HG03196 (cell line): ENCODE results near the gene ADGRG7.
"Not testable (repeated sequence)": the region's sequence is repeated elsewhere in the genome, so short reads cannot be mapped to it uniquely, and the experiment has no call there.

ENCODE experiments used
- ATAC-seq: cut with Tn5 transposase; IDR thresholded peaks from one replicate; pipeline ENCODE4 v1.9.1; 2021; ENCODE audit not compliant: unreplicated experiment

The ADGRG7 gene, protein sequence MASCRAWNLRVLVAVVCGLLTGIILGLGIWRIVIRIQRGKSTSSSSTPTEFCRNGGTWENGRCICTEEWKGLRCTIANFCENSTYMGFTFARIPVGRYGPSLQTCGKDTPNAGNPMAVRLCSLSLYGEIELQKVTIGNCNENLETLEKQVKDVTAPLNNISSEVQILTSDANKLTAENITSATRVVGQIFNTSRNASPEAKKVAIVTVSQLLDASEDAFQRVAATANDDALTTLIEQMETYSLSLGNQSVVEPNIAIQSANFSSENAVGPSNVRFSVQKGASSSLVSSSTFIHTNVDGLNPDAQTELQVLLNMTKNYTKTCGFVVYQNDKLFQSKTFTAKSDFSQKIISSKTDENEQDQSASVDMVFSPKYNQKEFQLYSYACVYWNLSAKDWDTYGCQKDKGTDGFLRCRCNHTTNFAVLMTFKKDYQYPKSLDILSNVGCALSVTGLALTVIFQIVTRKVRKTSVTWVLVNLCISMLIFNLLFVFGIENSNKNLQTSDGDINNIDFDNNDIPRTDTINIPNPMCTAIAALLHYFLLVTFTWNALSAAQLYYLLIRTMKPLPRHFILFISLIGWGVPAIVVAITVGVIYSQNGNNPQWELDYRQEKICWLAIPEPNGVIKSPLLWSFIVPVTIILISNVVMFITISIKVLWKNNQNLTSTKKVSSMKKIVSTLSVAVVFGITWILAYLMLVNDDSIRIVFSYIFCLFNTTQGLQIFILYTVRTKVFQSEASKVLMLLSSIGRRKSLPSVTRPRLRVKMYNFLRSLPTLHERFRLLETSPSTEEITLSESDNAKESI

DNA sequence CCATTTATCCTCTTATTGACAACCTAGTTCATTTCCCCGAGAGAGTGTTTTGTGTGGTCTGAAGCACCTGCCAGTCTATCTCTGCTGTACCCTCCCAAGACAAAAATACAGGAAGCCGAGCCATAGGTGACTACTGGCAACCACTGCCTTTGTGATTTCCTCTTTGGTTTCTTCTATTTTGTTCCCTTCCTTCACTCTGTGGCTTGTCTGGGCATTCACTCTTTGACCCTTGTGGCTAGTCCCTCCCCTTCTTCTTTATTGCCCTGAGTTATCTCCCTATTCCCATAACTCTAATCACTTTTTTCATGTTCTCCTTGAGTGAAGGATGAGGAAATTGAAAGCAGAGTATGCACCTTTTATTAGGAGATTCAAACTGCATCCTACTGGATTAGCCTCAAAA lies at the start of gene ADGRG7:
ADGRG7 (plus strand) TSS at position 297 of the 400 bp plus-strand sequence. CDS start 256 bp downstream, outside the sequence.
- ATAC-seq: no peak

DNA sequence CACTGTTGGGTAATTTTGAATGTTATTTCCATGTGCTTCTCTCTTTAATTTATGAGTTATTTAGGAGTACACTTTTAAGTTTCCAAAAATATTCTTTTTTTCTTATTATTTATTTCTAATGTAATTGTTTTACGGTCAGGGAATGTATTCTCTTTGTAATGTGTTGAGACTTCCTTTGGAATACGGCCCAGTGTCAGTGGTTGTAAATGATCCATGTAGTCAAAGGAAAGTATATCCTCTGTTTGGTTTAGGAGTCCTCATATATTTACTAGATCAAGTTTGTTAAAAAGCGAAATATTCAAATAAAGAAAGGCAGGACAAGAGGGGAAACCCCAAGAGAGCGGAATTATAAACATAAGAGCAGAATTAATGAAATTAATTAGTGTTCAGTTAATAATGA lies 49.0 kb upstream of the ADGRG7 start:
- no peak for ATAC-seq

DNA sequence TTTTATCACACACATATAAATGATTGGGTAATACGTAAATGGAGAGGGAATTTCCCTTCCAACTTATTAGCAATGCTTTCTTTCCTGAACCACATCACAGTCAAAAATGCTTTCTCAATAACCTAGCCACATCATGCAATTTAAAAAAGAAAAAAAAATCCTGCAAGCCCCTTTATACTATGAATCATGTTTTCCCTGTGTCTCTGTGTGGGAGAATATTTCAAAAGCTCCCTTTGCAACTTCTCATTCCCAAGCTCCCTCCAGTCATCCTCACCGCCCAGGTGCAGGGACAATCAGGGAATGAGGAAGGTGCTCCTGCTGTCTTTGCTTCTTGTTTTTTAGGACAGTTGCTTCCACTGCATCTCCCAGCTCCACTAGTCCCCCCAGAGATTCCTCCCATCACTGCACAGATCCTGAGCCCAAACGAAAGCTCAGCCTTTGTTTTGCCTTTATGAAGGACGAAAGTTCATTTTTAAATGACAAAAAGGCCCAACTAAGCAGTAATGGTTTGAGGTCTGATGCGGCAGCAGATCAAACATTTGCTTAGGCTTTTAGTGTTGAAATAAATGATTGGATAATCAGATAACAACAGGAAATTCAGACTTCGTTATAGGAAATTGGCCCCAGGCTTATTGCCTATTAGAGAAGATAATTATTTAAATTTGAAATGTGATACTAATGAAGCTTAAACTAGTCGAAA lies 47.8 kb upstream of the ADGRG7 start:
- no peak for ATAC-seq

DNA sequence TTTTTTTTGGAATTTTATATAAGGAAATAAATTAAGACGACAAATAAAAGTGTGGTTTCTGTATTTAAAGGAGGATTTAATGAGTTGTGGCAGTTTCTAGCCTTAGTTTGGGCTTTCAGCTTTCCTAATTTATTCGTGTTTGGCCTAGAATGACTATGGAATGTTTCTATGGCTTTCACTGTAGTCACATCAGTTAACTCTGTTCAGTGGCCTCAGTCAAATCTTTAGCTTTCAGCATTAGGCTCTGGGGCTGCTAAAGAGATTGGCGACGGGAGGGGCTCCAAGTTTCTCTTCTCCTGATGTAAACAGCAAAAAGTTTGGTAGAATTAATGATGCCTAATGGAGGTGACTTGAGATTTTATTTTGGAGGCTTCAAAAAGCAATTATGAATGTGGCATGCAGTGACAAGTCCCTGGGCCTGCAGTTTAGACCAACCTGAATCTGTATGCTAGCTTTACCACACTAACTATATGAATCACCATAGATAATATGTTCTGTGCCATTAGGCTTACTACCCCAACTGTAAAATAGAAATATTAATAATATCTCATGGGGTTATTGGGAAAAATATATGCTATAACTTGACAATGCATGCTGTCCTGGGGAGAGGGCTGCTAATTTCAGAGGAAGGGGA lies 47.1 kb upstream of the ADGRG7 start:
- ATAC-seq: no peak

DNA sequence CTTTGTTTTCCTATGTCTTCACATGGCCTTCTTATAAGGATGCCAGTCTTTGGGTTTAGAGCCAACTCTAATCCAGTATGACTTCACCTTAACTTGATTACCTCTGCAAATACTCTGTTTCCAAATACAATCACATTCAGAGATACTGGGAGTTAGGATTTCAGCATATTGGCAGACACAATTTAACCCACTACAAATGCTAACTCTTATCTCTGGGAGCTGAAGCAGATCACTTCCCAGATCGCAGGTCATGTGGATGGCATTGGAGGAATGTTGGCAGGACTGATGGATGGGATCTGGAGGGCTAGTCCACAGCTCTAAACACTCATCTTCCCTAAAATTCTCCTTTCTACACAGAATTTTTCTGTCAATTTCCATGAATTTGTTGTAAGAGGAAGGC lies 46.2 kb upstream of the ADGRG7 start:
- ATAC-seq: no peak

DNA sequence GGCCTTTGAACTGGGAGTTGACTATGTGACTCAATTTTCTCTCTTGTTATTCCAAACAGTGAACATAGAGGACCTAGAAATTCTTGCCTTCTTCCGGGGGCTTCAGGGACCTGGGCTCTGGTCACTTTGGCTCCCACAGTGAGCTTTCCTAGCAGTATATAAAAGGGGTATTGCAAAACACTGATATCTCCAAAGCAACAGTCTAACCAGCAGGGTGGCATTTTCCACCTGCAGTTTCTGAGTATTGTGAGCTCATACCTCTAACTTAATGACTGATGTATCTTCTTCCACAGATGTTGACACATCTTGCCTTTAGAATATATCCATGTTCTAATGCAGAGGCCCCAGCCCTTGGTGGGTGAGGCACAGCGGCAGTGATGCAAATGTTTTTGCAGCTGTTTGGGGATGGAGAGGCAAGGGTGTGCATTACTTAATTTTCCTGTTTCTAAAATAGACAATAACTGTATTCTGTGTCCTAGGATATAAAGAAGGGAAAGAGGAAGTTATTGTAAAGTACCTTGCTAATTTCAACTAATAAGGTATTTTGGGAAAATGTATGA lies 45.7 kb upstream of the ADGRG7 start:
- no peak for ATAC-seq

DNA sequence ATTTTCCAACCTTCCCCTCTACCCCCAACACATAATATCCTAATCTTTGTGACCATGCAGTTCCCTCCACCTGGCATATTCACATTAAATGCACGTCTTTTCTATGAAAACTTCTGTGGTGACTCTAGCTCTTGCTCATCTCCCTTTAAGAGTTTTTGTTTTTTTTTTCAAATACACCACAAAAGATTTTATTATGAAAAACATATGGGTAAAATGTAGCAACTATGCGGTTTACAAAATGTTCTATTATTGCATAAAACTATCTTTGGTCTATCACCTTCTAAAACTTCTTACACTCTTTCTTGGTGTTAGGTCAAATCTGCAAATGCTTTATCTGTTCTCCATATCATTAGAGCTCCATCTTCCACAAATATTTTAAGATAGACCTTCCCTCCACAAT lies 38.6 kb upstream of the ADGRG7 start:
- no peak for ATAC-seq

DNA sequence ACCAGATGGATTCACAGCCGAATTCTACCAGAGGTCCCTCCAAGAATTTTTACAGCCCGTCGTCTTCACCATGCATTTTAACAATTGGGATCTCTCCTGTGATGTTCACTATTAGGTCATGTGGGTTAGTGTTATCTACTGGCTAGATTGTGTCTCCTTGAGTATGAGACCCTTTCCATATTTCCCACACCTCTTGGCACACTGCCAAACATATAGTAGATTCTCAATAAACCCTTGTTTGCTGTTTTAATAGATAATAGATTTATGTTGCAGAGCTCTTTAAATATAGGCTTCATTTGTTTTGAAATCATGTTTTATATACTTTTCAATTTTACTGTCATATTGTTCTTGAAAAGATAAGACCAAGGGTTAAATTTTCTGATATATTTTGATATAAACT lies 34.9 kb upstream of the ADGRG7 start:
- no peak for ATAC-seq

DNA sequence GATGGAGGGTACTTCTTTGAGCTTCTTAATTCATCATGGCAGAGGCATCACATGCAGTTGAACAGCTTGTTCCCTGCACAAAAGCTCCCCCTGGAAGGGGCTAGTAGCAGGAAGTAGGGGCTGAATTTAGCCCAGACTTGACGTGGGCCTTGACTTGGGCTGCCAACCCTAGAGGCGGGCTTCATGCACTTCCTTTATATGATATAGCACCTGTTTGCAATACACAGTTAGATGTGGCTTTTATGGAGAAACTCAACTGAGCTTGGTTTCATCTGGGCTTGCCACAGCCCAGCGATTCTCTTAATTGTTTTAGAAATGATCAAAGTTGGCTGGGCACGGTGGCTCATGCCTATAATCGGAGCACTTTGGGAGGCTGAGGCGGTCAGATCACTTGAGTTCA lies 33.7 kb upstream of the ADGRG7 start:
- no peak for ATAC-seq

DNA sequence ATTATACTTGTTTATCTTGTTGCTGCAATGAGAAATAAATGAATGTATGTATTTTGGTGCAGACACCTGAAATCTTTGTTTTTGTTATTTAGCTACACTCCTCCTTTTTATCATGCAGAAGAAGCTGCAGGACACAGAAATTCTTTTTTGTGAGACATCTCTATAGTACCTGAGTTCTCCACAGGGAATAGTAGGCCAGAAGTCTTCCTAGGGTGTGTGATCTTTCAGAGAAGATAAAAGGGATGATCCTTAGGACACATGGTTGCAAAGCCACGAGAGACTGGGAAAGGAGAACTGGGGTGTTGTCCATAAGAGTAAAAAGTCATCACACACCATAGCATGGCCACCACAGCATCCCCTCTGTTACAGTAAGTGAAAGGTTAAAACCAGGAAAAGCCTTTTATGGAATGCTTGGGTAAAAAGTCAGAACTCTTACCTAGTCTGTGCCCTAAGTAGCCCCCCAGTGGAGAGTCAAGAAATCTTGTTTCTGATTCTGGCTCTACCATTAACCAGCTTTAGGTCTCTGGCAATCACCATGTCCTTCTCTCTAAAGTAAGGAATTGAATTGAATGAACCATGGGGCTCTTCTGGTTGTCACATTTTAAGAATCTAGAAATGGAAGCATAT lies 31.9 kb upstream of the ADGRG7 start:
- no peak for ATAC-seq

DNA sequence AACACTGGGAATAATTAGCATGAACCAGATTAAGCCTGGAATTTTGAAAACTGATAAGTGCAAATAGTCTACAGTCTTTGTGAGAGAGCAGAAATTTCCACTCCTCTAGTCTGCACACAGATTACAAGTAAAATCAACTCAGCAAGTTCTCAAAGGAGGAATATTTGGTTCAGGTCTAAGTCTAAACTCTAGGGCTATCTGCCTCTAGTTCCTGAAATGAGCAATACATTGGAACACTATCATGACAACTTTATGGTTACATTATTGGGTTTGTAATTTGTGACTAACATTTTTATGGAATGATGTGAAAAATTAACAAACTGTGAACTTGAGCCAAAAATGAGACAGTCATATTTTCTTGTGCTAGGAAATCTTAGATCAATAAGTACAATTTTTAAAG lies 30.8 kb upstream of the ADGRG7 start:
- ATAC-seq: no peak

DNA sequence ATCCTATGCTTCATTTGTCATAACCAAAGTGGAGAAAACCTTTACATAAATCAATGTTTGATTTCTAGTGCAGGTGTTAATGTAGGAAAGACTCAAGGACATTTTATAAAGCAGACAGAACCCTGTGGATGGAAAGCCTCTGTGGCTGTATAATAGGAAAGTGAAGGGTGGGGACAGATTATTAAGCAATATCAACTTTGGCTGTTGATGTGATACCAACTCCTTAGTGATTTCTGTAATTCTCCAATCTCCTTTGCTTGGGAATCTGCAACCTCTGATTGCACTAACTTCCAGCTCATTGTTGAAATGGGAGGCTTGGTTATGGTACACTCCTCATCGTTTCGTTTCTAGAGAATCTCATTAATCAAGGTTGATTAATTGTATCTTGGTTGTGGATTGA lies 29.3 kb upstream of the ADGRG7 start:
- no peak for ATAC-seq

DNA sequence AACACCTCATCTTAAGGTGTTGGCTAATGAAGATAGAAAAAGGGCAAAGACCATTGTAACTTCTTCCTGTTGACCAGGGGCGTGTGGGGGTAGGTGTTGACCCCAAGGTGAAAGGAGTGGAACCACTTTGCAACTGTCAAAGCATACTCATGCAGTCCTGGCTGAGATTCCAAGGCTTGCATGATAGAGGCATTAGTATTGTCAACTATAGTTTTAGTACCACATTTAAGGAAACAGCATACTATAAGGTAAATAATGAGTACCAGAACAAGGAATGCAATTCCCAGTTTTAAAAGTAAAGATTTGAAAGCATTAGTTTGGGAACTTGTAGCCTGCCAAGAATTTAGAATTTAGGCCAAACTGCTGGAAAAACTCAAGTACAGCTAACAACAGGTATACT lies 27.8 kb upstream of the ADGRG7 start:
- ATAC-seq: no peak

DNA sequence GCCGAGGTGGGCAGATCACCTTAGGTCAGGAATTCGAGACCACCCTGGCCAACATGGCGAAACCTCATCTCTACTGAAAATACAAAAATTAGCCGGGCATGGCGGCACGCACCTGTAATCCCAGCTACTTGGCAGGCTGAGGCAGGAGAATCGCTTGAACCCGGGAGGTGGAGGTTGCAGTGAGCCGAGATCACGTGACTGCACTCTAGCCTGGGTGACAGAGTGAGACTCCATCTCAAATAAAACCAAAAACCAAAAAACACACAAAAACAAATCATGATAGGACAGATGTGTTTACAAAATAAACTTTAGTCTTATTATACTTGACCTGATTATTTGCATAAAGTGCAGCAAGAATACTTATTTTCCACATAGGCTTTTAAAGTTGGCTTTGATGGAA lies 27.2 kb upstream of the ADGRG7 start:
- ATAC-seq: not testable (repeated sequence)

DNA sequence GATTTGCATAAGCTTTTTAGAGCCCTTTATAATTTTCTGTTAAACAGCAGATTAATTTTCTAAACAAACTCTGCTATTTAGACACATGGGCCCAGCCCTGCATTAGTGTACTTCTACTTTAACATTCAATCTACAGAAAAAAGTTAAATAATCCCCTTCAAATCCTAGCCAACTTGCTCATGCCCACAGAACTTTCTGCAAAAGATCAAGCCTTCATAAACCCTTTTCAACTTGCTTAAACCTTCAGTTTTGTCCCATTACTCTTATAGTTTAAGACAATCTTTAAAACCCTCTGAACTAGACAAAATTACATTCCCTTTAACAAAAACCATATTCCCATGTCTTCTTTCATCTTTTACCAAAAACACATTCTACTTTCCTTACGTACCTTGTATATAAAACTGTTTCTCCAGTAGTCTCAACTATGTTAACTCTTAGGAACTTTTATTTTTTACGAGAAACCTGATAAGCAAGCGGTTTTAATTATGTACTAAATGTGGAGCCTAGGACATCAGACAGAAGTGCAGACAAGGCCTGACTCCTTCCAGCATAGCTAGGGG lies 25.2 kb upstream of the ADGRG7 start:
- ATAC-seq: no peak

DNA sequence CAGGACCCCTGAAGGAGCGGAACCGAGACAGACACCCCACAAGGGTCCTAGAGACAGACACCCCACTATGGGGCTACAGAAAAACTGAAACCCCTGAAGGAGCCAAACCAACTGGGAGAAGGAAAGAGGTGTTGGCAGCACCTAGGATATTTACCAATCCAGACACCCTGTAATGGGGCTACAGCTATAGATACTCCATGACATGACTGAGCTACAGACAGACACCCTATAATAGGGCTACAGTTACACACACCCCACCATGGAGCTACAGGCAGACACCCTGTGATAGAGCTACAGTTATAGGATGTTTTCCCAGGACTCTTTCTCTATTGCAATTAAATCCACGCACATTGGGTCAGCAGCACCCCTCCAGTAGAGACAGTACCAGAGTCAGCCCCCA lies 22.6 kb upstream of the ADGRG7 start:
- ATAC-seq: no peak

DNA sequence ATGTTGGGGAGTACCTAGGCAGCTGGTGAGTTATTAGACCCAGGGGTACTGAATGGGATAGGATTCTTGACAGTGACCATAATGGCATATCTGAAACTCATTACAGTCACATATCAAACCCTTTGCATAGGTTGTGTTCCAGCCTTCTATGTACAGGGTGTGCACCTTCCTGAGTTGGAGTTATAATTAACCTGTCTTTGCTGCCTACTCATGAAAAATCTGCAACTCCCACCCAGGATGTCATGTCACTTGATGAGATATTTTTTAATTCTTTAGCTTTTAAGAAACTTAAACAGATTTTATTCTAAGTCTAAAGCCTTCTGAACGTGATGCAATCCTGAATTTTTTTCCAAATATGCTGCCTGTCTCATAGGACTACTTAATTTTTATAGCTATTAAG lies 21.1 kb upstream of the ADGRG7 start:
- no peak for ATAC-seq

DNA sequence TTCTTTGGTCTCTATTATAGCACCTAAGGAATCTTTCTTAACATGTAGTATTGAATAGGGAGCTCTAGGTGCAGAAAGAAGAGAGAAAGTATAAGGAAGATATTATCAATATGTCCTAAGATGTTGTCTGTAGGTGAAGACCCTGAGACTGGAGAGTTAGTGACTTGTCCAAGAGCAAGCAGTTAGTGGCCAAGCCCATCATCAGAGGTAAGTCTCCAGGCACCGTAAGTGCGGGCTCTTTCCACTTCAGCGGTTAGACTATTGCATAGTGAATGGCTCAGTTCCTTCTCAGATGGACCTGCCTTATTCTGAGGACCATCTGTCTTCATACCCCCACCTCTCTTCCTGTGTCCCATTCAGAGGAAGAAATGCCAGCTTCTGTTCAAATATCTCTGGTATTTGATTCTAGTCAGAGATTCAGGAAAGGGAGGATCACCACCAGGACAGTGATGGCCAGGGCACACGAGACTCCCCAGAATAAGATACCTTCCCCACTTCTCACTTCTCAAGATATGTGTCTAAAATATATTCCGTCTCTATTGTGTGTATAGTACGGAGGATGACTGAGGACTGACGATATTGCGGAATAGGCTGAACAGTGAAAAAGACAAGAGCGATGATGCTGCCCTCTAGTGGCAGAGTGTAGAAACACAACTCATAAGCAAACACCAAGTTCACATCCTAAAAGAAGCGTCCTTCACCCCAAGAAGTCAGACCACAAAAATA lies 19.1 kb upstream of the ADGRG7 start:
- ATAC-seq: no peak

DNA sequence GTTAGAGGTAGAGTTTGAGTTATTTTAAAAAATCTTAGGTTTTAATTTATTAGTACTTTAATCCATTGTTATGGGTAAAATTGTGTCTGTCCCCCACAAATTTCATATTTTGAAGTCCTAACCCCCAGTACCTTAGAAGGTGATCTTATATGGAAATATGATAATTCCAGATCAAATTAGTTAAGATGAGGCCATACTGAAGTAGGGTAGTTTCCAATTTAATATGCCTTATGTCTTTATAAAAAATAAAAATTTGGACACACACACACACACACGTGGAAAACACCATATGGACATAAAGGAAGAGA lies 18.6 kb upstream of the ADGRG7 start:
- ATAC-seq: no peak

DNA sequence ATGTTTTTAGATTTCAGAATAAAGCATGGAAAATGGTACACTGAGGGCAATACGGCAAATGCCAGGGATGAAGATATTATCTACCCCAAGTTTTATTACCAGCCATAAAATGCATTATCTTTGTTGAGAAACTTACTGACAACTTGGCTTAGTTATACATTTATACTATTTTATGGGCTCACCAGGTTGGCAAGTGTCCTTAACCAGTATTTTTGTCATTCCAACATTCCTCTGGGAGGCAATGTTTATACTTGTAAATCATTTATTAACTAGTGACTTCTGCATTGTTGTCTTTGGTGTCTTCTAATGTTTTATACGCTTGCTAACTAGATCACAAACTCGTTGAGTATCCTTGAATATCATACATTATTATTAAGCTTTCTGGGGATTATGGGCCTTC lies 18.0 kb upstream of the ADGRG7 start:
- no peak for ATAC-seq
